HFF-Myc (cell line): Measurements from ENCODE around the gene GLB1L2.

ENCODE experiments used
- DNase-seq: peaks from one replicate; pipeline ENCODE4 v3.0.0-alpha.2; 2011; ENCODE audit warnings: low read depth; ENCODE audit errors: extremely low read depth
- H3K4me3 ChIP-seq: replicated peaks from 2 replicates; pipeline ENCODE4 v1.5.1; 2011; ENCODE audit warnings: low read depth, mild to moderate bottlenecking, control low read depth, low read length
- TF ChIP-seq, protein P1 (sequence below): IDR thresholded peaks from 2 replicates; pipeline ENCODE4 v1.5.1; 2012; ENCODE audit warnings: mild to moderate bottlenecking, low read depth, low read length, control low read depth; ENCODE audit errors: missing control alignments

Gene GLB1L2

DNA sequence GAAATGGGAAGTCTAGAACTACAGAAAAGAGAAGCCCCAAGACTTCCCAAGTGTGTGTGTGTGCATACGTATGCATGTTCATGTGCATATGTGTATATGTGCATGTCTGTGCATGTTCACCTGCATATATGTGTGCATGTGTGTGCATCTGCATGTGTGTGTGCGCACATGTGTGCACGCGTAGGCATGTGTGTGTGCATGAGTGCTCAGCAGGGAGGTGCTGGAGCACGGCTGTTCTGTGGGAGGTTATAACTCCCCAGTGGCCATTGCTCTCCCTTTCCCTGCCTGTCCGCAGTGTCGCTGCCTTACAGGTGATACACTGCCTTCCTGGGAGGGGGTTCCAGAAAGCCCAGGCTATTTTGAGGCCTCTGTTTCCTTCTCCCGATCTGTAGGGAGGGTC lies 50.5 kb downstream of the GLB1L2 start:
- TF ChIP-seq, protein P1, sequence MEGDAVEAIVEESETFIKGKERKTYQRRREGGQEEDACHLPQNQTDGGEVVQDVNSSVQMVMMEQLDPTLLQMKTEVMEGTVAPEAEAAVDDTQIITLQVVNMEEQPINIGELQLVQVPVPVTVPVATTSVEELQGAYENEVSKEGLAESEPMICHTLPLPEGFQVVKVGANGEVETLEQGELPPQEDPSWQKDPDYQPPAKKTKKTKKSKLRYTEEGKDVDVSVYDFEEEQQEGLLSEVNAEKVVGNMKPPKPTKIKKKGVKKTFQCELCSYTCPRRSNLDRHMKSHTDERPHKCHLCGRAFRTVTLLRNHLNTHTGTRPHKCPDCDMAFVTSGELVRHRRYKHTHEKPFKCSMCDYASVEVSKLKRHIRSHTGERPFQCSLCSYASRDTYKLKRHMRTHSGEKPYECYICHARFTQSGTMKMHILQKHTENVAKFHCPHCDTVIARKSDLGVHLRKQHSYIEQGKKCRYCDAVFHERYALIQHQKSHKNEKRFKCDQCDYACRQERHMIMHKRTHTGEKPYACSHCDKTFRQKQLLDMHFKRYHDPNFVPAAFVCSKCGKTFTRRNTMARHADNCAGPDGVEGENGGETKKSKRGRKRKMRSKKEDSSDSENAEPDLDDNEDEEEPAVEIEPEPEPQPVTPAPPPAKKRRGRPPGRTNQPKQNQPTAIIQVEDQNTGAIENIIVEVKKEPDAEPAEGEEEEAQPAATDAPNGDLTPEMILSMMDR = no peak
- no peak overlapping the region for H3K4me3 ChIP-seq
- no peak for DNase-seq

DNA sequence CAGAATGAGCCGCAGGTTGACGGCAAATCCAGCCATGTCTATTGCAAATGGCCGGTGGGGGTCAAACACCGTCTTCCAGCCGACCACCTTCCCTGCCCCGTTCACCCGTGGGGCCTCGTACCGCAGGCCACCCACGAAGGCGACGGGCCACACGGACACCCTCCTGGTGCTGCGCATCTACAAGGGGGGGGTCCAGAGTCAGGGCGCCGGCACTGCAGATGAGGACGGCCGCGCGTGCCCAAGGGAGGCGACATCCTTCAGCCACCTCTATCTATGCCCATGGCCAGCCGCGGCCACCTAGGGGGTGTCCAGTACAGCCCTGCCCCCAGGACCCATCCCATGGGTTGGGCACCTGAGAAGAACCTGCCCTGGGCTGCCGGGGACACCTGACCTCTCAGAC lies 51.0 kb downstream of the GLB1L2 start:
- TF ChIP-seq, protein P1 = no peak
- H3K4me3 ChIP-seq = no peak overlapping the region
- DNase-seq = no peak

DNA sequence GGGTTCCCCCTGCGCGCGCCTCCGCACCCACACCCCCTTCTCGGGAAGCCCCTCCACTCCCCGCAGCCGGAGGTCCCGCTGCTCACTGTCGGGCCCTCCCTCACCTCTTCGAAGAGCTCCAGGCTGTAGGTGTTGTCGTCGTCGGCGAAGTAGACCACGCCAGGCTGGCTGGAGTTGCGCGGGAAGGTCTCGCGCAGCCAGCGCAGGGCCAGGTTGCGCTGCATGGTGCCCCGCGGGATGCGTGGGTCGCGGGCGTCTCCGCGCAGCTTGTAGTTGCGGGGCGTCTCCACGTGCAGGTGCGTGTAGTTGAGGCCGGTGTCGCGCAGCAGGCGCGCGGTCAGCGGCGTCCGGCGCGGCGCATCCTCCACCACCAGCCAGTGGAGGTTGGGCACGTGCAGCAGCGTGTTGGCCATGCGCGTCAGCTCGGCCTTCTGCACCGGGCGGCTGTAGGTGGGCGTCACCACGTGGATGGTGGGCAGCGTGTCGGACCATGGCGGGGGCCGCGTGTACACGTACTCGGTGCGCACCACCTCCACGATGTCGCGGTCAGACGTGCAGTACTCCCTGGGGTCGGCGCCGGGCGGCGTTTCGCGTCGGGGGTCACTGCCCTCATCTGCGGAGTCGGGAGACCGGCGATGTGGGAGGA lies 51.9 kb downstream of the GLB1L2 start:
- TF ChIP-seq, protein P1 = no peak
- DNase-seq = no peak

DNA sequence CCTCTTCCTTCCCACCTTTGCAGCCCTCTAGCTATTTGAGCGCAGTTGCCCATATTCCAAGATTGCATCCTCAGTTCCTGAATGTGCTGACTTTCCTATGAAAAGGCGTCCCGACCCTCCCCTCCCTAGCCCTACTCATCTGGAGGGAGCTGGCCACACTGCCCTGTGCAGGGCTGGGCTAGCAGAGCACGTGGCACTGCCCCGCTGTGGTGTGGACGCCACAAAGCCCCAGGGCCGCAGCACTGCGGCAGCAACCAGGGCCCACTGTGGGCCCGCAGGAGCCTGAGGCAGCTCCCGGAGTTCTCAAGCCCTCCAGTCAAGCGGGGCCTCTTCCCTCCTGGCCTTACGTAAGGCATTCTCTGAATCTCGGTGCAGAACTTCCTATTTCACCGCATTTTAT lies 52.6 kb downstream of the GLB1L2 start:
- TF ChIP-seq, protein P1 = no peak
- DNase-seq = no peak
- no peak overlapping the region for H3K4me3 ChIP-seq

More for the DNA sequence above, 51.9 kb downstream of the GLB1L2 start:
- H3K4me3 ChIP-seq = no peak overlapping the region

DNA sequence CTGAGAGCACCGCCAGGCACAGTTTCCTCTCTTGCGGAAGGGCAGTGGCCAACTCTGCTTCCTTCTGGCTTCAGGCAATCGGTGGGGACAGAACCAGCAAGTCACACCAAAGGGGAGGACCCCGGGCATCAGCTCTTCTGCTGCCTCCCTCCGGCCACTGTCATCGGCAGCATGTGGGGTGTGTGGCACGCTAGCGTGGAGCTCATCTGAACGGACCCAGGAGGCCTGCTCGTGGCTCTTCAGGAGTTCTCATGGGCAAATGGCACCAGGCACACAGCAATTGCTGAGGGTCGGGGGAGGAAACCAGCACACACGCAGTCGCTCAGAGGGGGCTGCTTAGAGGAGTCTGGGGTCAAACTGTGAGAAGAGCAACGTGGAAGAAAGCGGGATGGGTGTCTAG lies 53.4 kb downstream of the GLB1L2 start:
- TF ChIP-seq, protein P1 = no peak
- no peak for DNase-seq
- no peak overlapping the region for H3K4me3 ChIP-seq

DNA sequence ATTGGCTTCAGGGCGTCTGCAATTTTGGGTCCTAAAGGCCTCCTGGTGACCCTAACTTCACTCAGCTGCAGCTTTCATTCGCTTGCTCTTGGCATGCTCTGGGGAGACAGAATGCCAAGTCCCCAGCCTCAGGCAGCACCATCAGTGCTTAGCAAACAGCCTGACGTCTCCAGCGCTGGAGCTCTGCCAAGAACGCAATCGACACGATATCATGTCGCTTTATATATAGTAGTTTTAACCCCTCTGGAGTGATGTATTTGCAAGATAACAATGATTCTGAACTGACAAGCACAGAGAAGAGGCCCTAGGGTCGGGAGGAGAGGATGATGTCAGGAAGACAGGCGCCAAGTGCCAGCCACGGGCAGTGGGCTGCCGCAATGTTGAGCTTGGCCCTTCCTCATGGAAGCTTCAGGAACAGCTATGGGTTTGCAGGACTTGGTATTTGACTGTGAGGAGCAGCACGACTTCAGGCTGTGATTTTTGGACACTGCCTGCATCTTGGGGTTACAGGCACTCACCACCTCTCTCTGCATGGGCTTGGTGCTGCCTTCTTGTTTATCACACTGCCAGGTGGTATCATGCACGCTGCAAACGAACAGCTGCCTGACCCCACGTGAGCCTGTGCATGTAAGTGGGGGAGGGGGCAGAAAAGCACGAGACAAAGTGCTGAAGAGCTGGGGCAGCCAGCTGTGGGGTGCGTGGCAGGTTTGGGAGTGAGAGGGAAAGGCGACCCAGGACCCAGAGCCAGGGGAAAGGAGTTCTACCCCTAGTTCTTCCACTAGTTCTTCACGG lies 54.2 kb downstream of the GLB1L2 start:
- no peak for DNase-seq

More for the DNA sequence above, 54.2 kb downstream of the GLB1L2 start:
- TF ChIP-seq, protein P1 = no peak
- no peak overlapping the region for H3K4me3 ChIP-seq
